Right lobe of liver (tissue), 6 donors: ENCODE results near the gene DGLUCY. TPM values are rescaled to one million over a fixed set of nuclear protein-coding genes. Genes with fewer than 3 reads are reported as not detected.
A peak's percentile ranks its signal among the peaks of the same experiment; 100 is the strongest.

Experiments
- ATAC-seq, 4 donors: fragments of 200-7000 bp; cut with Tn5 transposase; one replicate each; pipeline ENCODE4 v1.9.1; 2020; ENCODE audit warnings: mild to moderate bottlenecking in 4 of 4, moderate library complexity in 4 of 4
- DNase-seq, 3 donors: peaks; one replicate each; pipeline ENCODE4 v3.0.0-alpha.2; 2020
- H3K27ac ChIP-seq, 3 donors: fragments of 200-600 bp; one replicate each; pipeline ENCODE4 v1.8.0; 2022
- H3K27me3 ChIP-seq, 2 donors: fragments of 200-600 bp; one replicate each; pipeline ENCODE4 v1.8.0; 2022
- H3K36me3 ChIP-seq, 4 donors: fragments of 200-600 bp; sonication (generic) in 1 of 4; one replicate each; pipeline versions ENCODE4 v1.5.1 to v1.8.0; 2017 to 2022; ENCODE audit warnings: control low read depth in 1 of 4
- H3K4me1 ChIP-seq, 4 donors: fragments of 200-600 bp; sonication (generic) in 1 of 4; one replicate each; pipeline versions ENCODE4 v1.5.1 to v1.8.0; 2017 to 2022; ENCODE audit warnings: control low read depth in 1 of 4
- H3K4me3 ChIP-seq, 3 donors: fragments of 200-600 bp; one replicate each; pipeline ENCODE4 v1.8.0; 2022
- H3K9me3 ChIP-seq, 4 donors: fragments of 200-600 bp; sonication (generic) in 1 of 4; one replicate each; pipeline versions ENCODE4 v1.5.1 to v1.8.0; 2017 to 2022; ENCODE audit warnings: control low read depth in 1 of 4
- CTCF ChIP-seq, 4 donors: fragments of 200-600 bp in 3 of 4; fragments of 450-650 bp in 1 of 4; IDR thresholded peaks; one replicate each; pipeline versions ENCODE4 v1.5.1 to v1.8.0; 2016 to 2022; ENCODE audit warnings: antibody characterized with exemption in 4 of 4, mild to moderate bottlenecking in 2 of 4
- POLR2A ChIP-seq: fragments of 450-650 bp; IDR thresholded peaks from one replicate; pipeline ENCODE4 v1.6.1; 2017; ENCODE audit warnings: antibody characterized with exemption, mild to moderate bottlenecking
- WGBS: methylation state at CpG from one replicate; pipeline ENCODE4 v1.1.6; 2018; ENCODE audit warnings: low coverage, low lambda C conversion rate; ENCODE audit not compliant: insufficient coverage; ENCODE audit errors: missing lambda C conversion rate; 5-methylcytosine and 5-hydroxymethylcytosine counted together
- intact Hi-C, 2 donors: fragments of 100-400 bp; cut with DNase I; formaldehyde crosslinking; loops; one replicate each; pipeline versions ENCODE4 v1.11.2 to v1.14.1; 2022
- total RNA-seq, 6 experiments: library from RNA; depleted of rRNA in 2 of 6; stranded (reverse); fragments of >200 nt in 2 of 6; fragmentation: NEBNext Ultra II Directional in 3 of 6; extraction: Animal tissue kit (Norgen Biotek cat#: 25700) in 3 of 6; gene quantifications; one replicate each; pipeline versions ENCODE4 v1.1.0 to v1.2.4, GENCODE V29; 2016 to 2023
- donor health status: DM: no; HTN: yes; CAD: no.
- donor health status: DM: no; HTN: no; CAD: no.
- donor health status: DM: no; HTN: no; CAD: no.
- donor health status: DM: no; HTN: yes; CAD: no.
- donor health status: DM: no; HTN: yes; CAD: no.

Gene DGLUCY
- total RNA-seq, 6 experiments from 2014 or later = 26.7 to 55.6 (median 39.8) TPM

GRCh38 chr14:91232052-91232451, 118.2 kb downstream of the DGLUCY start:
- ATAC-seq = no peak
- intact Hi-C loops = no loop called here

GRCh38 chr14:91232603-91233002, 118.7 kb downstream of the DGLUCY start:
- H3K36me3 ChIP-seq = no peaks in the 10 kb centered on the region
- ATAC-seq (peak; percentile 16 to 32 (median 22)), DNase-seq (no peak)
- no peak overlapping the region for H3K4me3 ChIP-seq
- H3K9me3 ChIP-seq = no peaks in the 10 kb centered on the region
- no peaks in the 10 kb centered on the region for H3K4me1 ChIP-seq
- H3K27ac ChIP-seq = no peak overlapping the region
- intact Hi-C loops = no loop called here
- H3K27me3 ChIP-seq = no peaks in the 10 kb centered on the region
- TF ChIP-seq CTCF (IDR thresholded peaks at IDR 0.05) (no peak), POLR2A (no peak)
- WGBS = no CpG with 5 or more reads among the region's 2 CpGs

More at GRCh38 chr14:91232052-91232451, 118.2 kb downstream of the DGLUCY start:
- no peaks in the 10 kb centered on the region for H3K27me3 ChIP-seq
- no peaks in the 10 kb centered on the region for H3K9me3 ChIP-seq
- no peaks in the 10 kb centered on the region for H3K4me1 ChIP-seq
- no peak for TF ChIP-seq CTCF (IDR thresholded peaks at IDR 0.05)
- no peak for TF ChIP-seq POLR2A
- DNase-seq = no peak
- H3K36me3 ChIP-seq = peaks cover 0 to 3% (median 0%) of the 10 kb centered on the region in 4 donors
- no peak overlapping the region for H3K4me3 ChIP-seq
- WGBS = 100% methylated on average over 2 of the region's 2 CpGs
- H3K27ac ChIP-seq = no peak overlapping the region

GRCh38 chr14:91233936-91234790, 120.3 kb downstream of the DGLUCY start:
- Histone ChIP-seq H3K27ac (no peak overlapping the region), H3K27me3 (no peaks in the 10 kb centered on the region), H3K36me3 (no peaks in the 10 kb centered on the region), H3K4me1 (no peaks in the 10 kb centered on the region), H3K4me3 (no peak overlapping the region), H3K9me3 (no peaks in the 10 kb centered on the region)
- 93% methylated on average over 6 of the region's 63 CpGs for WGBS
- intact Hi-C loops = no loop called here
- peak in 2 of 4 donors; percentile 9 to 10 for ATAC-seq
- no peak for TF ChIP-seq CTCF (IDR thresholded peaks at IDR 0.05)
- TF ChIP-seq POLR2A = no peak
- no peak for DNase-seq

GRCh38 chr14:91234791-91235114, 120.9 kb downstream of the DGLUCY start:
- Histone ChIP-seq H3K27ac (no peak overlapping the region), H3K27me3 (no peaks in the 10 kb centered on the region), H3K4me1 (no peaks in the 10 kb centered on the region), H3K36me3 (no peaks in the 10 kb centered on the region), H3K4me3 (no peak overlapping the region), H3K9me3 (no peaks in the 10 kb centered on the region)
- intact Hi-C loops = no loop called here
- DNase-seq (no peak), ATAC-seq (no peak)
- no CpG with 5 or more reads among the region's 16 CpGs for WGBS
- TF ChIP-seq POLR2A = no peak
- TF ChIP-seq CTCF (IDR thresholded peaks at IDR 0.05) = no peak
